Airway epithelial cell (primary cell): Measurements from ENCODE around the gene LRRN1. TPM values are rescaled to one million over a fixed set of nuclear protein-coding genes. Genes with fewer than 3 reads are reported as not detected.

ENCODE experiments used
- total RNA-seq: library from RNA; depleted of rRNA; stranded (reverse); fragments of >200 nt; gene quantifications from 2 replicates; pipeline ENCODE4 v1.2.3, GENCODE V29; 2015

Gene LRRN1
- 1.4 and 2.3 TPM in 2 replicates for total RNA-seq

GRCh38 chr3:3799173-3800079 is at the start of gene LRRN1:
TSS of gene LRRN1 (plus strand) at chr3:3799431. CDS start at chr3:3844642, 45,211 bp downstream.

